Right atrium auricular region (tissue), 2 donors: ENCODE data around the gene MRI1. TPM values are rescaled to one million over a fixed set of nuclear protein-coding genes. Genes with fewer than 3 reads are reported as not detected.

Source experiments
- DNase-seq: peaks from one replicate; pipeline ENCODE4 v3.0.0-alpha.2; 2019; ENCODE audit warnings: low spot score
- H3K27ac ChIP-seq, 2 donors: fragments of 200-600 bp; sonication (generic); 1 replicate in 1 of 2; 2 replicates in 1 of 2; pipeline ENCODE4 v1.5.1; 2016 to 2019
- H3K27me3 ChIP-seq, 2 donors: fragments of 200-600 bp; sonication (generic); one replicate each; pipeline versions ENCODE4 v1.5.1 to v1.6.0; 2017 to 2019
- H3K36me3 ChIP-seq: fragments of 200-600 bp; sonication (generic); one replicate; pipeline ENCODE4 v1.5.1; 2016
- H3K4me1 ChIP-seq, 2 donors: fragments of 200-600 bp; sonication (generic); one replicate each; pipeline versions ENCODE4 v1.5.1 to v1.6.0; 2017 to 2019
- H3K4me3 ChIP-seq, 2 donors: fragments of 200-600 bp; sonication (generic); 1 replicate in 1 of 2; 2 replicates in 1 of 2; pipeline ENCODE4 v1.5.1; 2017 to 2019; ENCODE audit warnings: mild to moderate bottlenecking in 1 of 2, moderate library complexity in 1 of 2
- H3K9me3 ChIP-seq, 2 donors: fragments of 200-600 bp; sonication (generic); one replicate each; pipeline ENCODE4 v1.5.1; 2019
- total RNA-seq, 2 donors: library from RNA; depleted of rRNA; stranded (reverse); fragments of >200 nt; gene quantifications; one replicate each; pipeline ENCODE4 v1.1.0, GENCODE V29; 2016
- TF ChIP-seq, protein P1 (sequence below), 2 donors: fragments of 200-600 bp; sonication (generic); IDR thresholded peaks; one replicate each; pipeline ENCODE4 v1.5.1; 2019; ENCODE audit warnings: antibody characterized with exemption in 2 of 2

MRI1 gene
- total RNA-seq = 10 to 100 TPM; 18.2 to 19.4 TPM

GRCh38 chr19:13764101-13764807, at the start of gene MRI1:
TSS of gene MRI1 (plus strand) at chr19:13764522. CDS start at chr19:13764589, 67 bp downstream.
- Histone ChIP-seq H3K36me3 (peaks cover 42% of the 10 kb centered on the region), H3K27ac (peak within 1 kb of the TSS; percentile 66 to 78), H3K4me1 (peaks cover 0 to 14% of the 10 kb centered on the region in 2 donors), H3K27me3 (no peaks in the 10 kb centered on the region), H3K9me3 (no peaks in the 10 kb centered on the region), H3K4me3 (peak within 1 kb of the TSS; percentile 75 to 80)
- DNase-seq = peak; percentile 80
- TF ChIP-seq, protein P1, sequence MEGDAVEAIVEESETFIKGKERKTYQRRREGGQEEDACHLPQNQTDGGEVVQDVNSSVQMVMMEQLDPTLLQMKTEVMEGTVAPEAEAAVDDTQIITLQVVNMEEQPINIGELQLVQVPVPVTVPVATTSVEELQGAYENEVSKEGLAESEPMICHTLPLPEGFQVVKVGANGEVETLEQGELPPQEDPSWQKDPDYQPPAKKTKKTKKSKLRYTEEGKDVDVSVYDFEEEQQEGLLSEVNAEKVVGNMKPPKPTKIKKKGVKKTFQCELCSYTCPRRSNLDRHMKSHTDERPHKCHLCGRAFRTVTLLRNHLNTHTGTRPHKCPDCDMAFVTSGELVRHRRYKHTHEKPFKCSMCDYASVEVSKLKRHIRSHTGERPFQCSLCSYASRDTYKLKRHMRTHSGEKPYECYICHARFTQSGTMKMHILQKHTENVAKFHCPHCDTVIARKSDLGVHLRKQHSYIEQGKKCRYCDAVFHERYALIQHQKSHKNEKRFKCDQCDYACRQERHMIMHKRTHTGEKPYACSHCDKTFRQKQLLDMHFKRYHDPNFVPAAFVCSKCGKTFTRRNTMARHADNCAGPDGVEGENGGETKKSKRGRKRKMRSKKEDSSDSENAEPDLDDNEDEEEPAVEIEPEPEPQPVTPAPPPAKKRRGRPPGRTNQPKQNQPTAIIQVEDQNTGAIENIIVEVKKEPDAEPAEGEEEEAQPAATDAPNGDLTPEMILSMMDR (IDR thresholded peaks at IDR 0.05) = no peak

- H3K9me3 ChIP-seq = peaks cover 0 to 17% of the 10 kb centered on the region in 2 donors
- no peaks in the 10 kb centered on the region for H3K27me3 ChIP-seq
- TF ChIP-seq, protein P1 (IDR thresholded peaks at IDR 0.05) = no peak
- H3K4me3 ChIP-seq = no peak overlapping the region
- DNase-seq = no peak
- no peak overlapping the region for H3K27ac ChIP-seq
- H3K36me3 ChIP-seq = no peaks in the 10 kb centered on the region
- peaks cover 0 to 9% of the 10 kb centered on the region in 2 donors for H3K4me1 ChIP-seq
Observed at GRCh38 chr19:13717194-13717643, 47.1 kb upstream of the MRI1 start.

DNA sequence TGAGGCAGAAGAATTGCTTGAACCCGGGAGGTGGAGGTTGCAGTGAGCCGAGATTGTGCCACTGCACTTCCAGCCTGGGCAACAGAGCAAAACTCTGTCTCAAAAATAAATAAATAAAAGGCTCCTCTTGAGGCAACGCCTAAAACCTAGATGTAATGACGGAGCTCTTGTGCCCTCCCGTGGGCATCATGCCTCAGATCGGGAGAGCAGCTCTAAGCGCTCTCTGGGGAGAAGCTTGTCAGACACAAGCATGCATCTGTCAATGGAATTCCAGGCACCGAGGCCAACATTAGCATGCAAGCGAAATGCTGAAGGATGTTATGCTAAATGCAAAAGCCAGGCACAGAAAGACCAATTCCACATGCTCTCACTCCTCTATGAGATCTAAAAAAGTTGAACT, 45.6 kb upstream of the MRI1 start:
- Histone ChIP-seq H3K36me3 (no peaks in the 10 kb centered on the region), H3K9me3 (peaks cover 0 to 17% of the 10 kb centered on the region in 2 donors), H3K4me1 (no peaks in the 10 kb centered on the region), H3K27ac (no peak overlapping the region), H3K4me3 (no peak overlapping the region), H3K27me3 (no peaks in the 10 kb centered on the region)
- no peak for DNase-seq
- TF ChIP-seq, protein P1 (IDR thresholded peaks at IDR 0.05) = peak in 1 of 2 donors; percentile 63

DNA sequence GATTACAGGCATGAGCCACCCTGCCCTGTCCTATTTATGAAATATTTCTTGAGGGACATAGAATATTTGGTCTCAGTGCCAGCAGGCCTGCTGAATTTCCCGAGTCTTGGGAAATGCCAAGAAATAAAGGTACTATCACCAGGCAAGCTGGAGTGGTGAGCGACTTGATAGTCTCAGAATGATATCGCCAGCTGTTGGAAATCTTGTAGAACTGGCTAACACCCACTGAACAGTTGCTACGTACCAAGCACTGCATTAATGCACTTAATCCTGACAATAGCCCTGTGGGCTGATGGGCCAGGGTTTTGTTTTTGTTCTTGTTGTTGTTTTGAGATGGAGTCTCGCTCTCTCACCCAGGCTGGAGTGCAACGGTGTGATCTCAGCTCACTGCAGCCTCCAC, 42.2 kb upstream of the MRI1 start:
- no peak for DNase-seq
- no peak overlapping the region for H3K4me3 ChIP-seq
- H3K9me3 ChIP-seq = no peaks in the 10 kb centered on the region
- no peaks in the 10 kb centered on the region for H3K36me3 ChIP-seq
- no peaks in the 10 kb centered on the region for H3K4me1 ChIP-seq
- TF ChIP-seq, protein P1 (IDR thresholded peaks at IDR 0.05) = no peak
- no peak overlapping the region for H3K27ac ChIP-seq
- no peaks in the 10 kb centered on the region for H3K27me3 ChIP-seq

GRCh38 chr19:13723206-13723605, 41.1 kb upstream of the MRI1 start:
- H3K9me3 ChIP-seq = no peaks in the 10 kb centered on the region
- no peaks in the 10 kb centered on the region for H3K4me1 ChIP-seq
- H3K27me3 ChIP-seq = no peaks in the 10 kb centered on the region
- H3K27ac ChIP-seq = no peak overlapping the region
- TF ChIP-seq, protein P1 (IDR thresholded peaks at IDR 0.05) = no peak
- DNase-seq = no peak
- no peaks in the 10 kb centered on the region for H3K36me3 ChIP-seq
- H3K4me3 ChIP-seq = no peak overlapping the region
